Esophagus (tissue), 2 donors: ENCODE measurements around the gene SLC24A1. TPM values are rescaled to one million over a fixed set of nuclear protein-coding genes. Genes with fewer than 3 reads are reported as not detected.
"Not testable (repeated sequence)": the region's sequence is repeated elsewhere in the genome, so short reads cannot be mapped to it uniquely, and the experiment has no call there.

Experiments used
- H3K27ac ChIP-seq, 2 donors: one replicate each; pipeline ENCODE4 v1.5.1; 2013; ENCODE audit warnings: low read depth in 2 of 2, mild to moderate bottlenecking in 2 of 2, inconsistent platforms in 1 of 2, low read length in 1 of 2, moderate library complexity in 1 of 2
- H3K27me3 ChIP-seq, 2 donors: one replicate each; pipeline ENCODE4 v1.6.1; 2013; ENCODE audit warnings: low read length in 2 of 2, control low read depth in 1 of 2, mild to moderate bottlenecking in 1 of 2; ENCODE audit not compliant: insufficient read depth in 2 of 2, control insufficient read depth in 1 of 2
- H3K36me3 ChIP-seq, 2 donors: one replicate each; pipeline ENCODE4 v1.6.1; 2013; ENCODE audit warnings: low read length in 1 of 2; ENCODE audit not compliant: control insufficient read depth in 2 of 2, insufficient read depth in 2 of 2
- H3K4me1 ChIP-seq, 2 donors: one replicate each; pipeline ENCODE4 v1.6.1; 2013; ENCODE audit warnings: low read length in 1 of 2; ENCODE audit not compliant: control insufficient read depth in 2 of 2, insufficient read depth in 2 of 2
- H3K4me3 ChIP-seq, 2 donors: one replicate each; pipeline ENCODE4 v1.5.1; 2013; ENCODE audit warnings: low read length in 2 of 2, mild to moderate bottlenecking in 2 of 2, low read depth in 1 of 2, moderate library complexity in 1 of 2
- H3K9me3 ChIP-seq, 2 donors: one replicate each; pipeline ENCODE4 v1.6.1; 2013; ENCODE audit warnings: mild to moderate bottlenecking in 2 of 2, low read depth in 1 of 2, low read length in 1 of 2, moderate library complexity in 1 of 2; ENCODE audit not compliant: control insufficient read depth in 2 of 2, insufficient read depth in 1 of 2
- WGBS, 2 donors: extraction: QIAGEN DNeasy Blood & Tissue Kit; methylation state at CpG; one replicate each; pipeline ENCODE4 v1.1.7; 2013; 5-methylcytosine and 5-hydroxymethylcytosine counted together
- polyA plus RNA-seq, 2 donors: library from polyadenylated mRNA; stranded (reverse); fragments of 200-250 nt; gene quantifications; one replicate each; pipeline ENCODE4 v1.2.3, GENCODE V29; 2013
- donor health status: healthy with polysubstance abuse.
- donor health status: Bipolar disorder and iron deficiency.

The SLC24A1 gene
- polyA plus RNA-seq, 2 donors = 2.0 to 2.9 TPM

DNA sequence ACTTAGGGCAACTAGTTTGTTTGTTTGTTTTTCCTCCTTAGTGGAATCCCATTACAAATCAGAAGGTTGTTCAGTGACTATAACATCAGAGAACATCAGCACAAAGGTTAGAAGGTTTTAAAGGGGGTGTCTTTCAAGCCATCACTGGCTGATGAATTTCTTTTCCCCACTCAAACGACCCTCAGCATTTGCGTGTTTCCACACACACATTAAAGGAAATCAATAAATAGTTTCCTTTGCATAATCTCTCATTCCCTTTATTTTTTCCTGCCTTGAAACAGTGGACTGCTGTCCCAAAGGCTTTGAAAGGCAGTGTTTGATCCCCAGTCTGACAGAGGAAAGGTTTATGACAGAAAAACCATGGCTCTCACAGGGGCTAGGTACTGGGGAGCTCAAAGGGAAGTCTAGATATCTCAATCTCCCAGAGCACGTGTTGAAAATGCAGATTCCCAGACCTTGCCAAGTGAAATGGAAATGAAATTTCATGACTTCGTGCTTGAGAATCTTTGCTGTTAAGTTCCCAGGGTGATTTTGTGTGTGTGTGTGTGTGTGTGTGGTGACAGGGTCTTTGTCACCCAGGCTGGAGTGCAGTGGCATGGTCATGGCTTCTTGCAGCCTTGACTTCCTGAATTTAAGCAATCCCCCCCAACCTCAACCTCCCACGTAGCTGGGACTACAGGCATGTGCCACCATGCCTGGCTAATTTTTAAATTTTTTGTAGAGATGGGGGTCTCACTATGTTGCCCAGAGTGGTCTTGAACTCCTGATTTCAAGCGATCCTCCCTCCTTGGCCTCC lies 8.6 kb upstream of the SLC24A1 start:
- no peak overlapping the region for H3K27ac ChIP-seq
- H3K36me3 ChIP-seq = no peaks in the 10 kb centered on the region
- H3K27me3 ChIP-seq = no peaks in the 10 kb centered on the region
- H3K4me3 ChIP-seq = no peak overlapping the region
- H3K9me3 ChIP-seq = no peaks in the 10 kb centered on the region
- 77 to 82% methylated on average over 6 of the region's 6 CpGs for WGBS, 2 donors
- peaks cover 0 to 3% of the 10 kb centered on the region in 2 donors for H3K4me1 ChIP-seq

DNA sequence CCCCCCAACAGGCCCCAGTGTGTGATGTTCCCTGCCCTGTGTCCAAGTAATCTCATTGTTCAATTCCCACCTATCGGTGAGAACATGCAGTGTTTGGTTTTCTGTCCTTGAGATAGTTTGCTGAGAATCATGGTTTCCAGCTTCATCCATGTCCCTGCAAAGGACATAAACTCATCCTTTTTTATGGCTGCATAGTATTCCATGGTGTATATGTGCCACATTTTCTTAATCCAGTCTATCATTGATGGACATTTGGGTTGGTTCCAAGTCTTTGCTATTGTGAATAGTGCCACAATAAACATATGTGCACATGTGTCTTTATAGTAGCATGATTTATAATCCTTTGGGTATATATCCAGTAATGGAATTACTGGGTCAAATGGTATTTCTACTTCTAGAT lies 5.9 kb upstream of the SLC24A1 start:
- H3K27me3 ChIP-seq, H3K4me1 ChIP-seq, H3K27ac ChIP-seq, H3K36me3 ChIP-seq, H3K4me3 ChIP-seq, H3K9me3 ChIP-seq: not testable (repeated sequence)
- WGBS, 2 donors = 92 to 100% methylated on average over 1 of the region's 1 CpG

GRCh38 chr15:65618560-65619109 lies 3.1 kb upstream of the SLC24A1 start:
- no peak overlapping the region for H3K4me3 ChIP-seq
- H3K36me3 ChIP-seq = no peaks in the 10 kb centered on the region
- 67 to 74% methylated on average over 5 of the region's 5 CpGs for WGBS, 2 donors
- no peaks in the 10 kb centered on the region for H3K9me3 ChIP-seq
- H3K4me1 ChIP-seq = no peaks in the 10 kb centered on the region
- H3K27me3 ChIP-seq = no peaks in the 10 kb centered on the region
- no peak overlapping the region for H3K27ac ChIP-seq

DNA sequence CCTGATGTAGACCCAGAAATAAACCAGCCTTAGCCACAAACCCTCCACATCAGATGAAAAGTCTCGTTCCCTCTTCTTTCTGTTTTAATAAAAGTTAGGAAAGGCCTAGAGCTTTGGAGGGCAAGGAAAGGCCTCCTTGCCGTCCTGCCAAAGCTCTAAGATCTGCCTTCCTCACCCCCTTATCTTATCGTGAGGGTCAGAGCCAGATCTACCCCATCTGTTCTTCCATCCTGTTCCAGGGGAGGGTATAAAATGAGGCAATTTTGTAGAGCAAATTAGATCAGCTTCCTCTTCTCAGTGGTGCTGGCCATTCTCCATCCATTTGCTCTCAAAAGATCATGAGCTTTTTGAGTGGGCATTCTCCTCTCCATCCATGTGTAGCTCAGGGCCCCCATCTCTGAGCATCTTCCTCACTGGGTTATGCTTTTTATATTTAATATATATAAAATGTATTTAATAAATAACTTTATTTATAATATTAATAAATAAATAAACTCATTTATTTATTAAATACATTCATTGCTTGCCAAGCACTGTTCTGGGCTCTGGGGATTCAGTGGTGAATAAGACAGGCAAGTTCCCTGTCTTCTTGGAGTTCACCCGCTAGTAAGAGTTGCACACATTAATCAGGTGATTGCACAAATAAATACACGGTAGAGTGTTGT lies 2.0 kb upstream of the SLC24A1 start:
- Histone ChIP-seq H3K9me3 (no peaks in the 10 kb centered on the region), H3K4me1 (no peaks in the 10 kb centered on the region), H3K27ac (no peak overlapping the region), H3K27me3 (no peaks in the 10 kb centered on the region), H3K36me3 (no peaks in the 10 kb centered on the region), H3K4me3 (no peak overlapping the region)
- WGBS, 2 donors = 73 to 76% methylated on average over 5 of the region's 5 CpGs

DNA sequence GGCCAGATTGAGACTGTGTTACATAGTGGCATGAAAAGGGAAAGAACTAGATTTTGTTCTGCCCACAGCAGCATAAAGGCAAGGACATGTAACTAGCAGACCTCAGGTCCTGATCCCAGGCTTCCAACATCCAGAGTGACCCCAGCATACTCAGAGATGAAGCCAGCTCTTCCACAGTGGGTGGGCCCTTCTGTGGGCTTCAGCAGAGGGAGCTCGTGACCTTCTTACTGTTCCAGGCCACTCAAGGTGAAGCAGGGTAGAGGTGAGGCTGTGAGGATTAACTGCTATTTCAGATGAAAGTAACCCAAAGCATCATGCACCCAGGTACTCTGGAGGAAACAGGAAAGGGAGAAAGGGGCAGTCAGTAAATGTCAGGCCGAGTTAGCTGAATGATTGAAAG lies 905 bp upstream of the SLC24A1 start:
- no peak overlapping the region for H3K4me3 ChIP-seq
- H3K4me1 ChIP-seq = no peaks in the 10 kb centered on the region
- 79 to 92% methylated on average over 2 of the region's 2 CpGs for WGBS, 2 donors
- H3K9me3 ChIP-seq = no peaks in the 10 kb centered on the region
- H3K36me3 ChIP-seq = peaks cover 6 to 7% of the 10 kb centered on the region in 2 donors
- no peaks in the 10 kb centered on the region for H3K27me3 ChIP-seq
- H3K27ac ChIP-seq = no peak overlapping the region

- H3K36me3 ChIP-seq = peaks cover 6 to 7% of the 10 kb centered on the region in 2 donors
- no peaks in the 10 kb centered on the region for H3K27me3 ChIP-seq
- H3K4me3 ChIP-seq = no peak overlapping the region
- no peak overlapping the region for H3K27ac ChIP-seq
- H3K4me1 ChIP-seq = no peaks in the 10 kb centered on the region
- H3K9me3 ChIP-seq = no peaks in the 10 kb centered on the region
Observed at GRCh38 chr15:65623103-65623502, 1.4 kb downstream of the SLC24A1 start.

DNA sequence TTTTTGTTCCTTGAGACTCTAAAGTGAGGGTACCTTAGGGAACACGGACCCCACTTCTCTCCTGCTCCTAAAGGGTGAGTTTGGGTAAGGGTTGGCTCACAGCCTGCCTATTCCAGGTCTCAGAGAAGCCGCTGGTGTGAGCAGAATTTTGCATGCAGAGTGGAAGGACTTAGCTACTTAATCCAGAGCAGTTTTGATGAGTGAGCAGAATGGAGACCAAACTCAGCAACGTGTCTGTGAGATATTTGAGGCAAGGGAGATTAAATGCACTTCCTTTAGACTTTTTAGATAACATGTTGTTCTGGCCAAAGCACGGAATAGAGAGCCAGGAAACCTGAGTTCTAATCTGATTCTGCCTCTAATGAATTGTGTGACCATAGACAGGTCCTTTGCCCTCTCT lies 5.1 kb downstream of the SLC24A1 start:
- no peaks in the 10 kb centered on the region for H3K27me3 ChIP-seq
- no peaks in the 10 kb centered on the region for H3K4me1 ChIP-seq
- WGBS, 2 donors = 72 to 78% methylated on average over 4 of the region's 4 CpGs
- H3K4me3 ChIP-seq = no peak overlapping the region
- no peaks in the 10 kb centered on the region for H3K9me3 ChIP-seq
- peaks cover 6 to 7% of the 10 kb centered on the region in 2 donors for H3K36me3 ChIP-seq
- no peak overlapping the region for H3K27ac ChIP-seq

DNA sequence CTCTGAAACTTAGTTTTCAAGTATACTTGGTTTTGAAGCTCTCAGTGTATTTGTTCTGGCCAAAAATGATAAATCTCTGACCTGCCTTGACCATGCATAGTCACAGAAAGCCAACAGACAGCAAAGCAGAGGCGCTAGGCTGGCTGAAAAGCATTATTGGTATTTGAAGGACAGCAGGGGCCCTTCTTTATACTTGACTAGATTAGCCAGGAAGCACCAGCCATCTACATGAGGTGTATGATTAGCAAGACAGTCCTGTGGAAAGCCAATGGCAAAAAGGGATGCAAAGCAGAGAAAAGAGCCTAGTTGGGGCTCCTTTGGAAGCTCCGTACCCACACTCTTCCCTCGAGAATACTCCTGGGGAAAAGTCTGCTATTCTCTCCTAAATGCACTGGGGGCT lies 7.8 kb downstream of the SLC24A1 start:
- 92 to 96% methylated on average over 3 of the region's 3 CpGs for WGBS, 2 donors
- no peaks in the 10 kb centered on the region for H3K4me1 ChIP-seq

GRCh38 chr15:65630760-65631159 lies 9.0 kb downstream of the SLC24A1 start:
- H3K36me3 ChIP-seq = no peaks in the 10 kb centered on the region
- no peak overlapping the region for H3K27ac ChIP-seq
- H3K4me3 ChIP-seq = no peak overlapping the region
- H3K27me3 ChIP-seq = no peaks in the 10 kb centered on the region
- 86 to 89% methylated on average over 5 of the region's 5 CpGs for WGBS, 2 donors
- no peaks in the 10 kb centered on the region for H3K4me1 ChIP-seq
- H3K9me3 ChIP-seq = no peaks in the 10 kb centered on the region

More for the DNA sequence above, 7.8 kb downstream of the SLC24A1 start:
- no peak overlapping the region for H3K4me3 ChIP-seq
- no peaks in the 10 kb centered on the region for H3K27me3 ChIP-seq
- no peak overlapping the region for H3K27ac ChIP-seq
- H3K9me3 ChIP-seq = no peaks in the 10 kb centered on the region
- peaks cover 6 to 7% of the 10 kb centered on the region in 2 donors for H3K36me3 ChIP-seq
